IMR-90 (cell line): Measurements from ENCODE around the gene CALN1. TPM values are rescaled to one million over a fixed set of nuclear protein-coding genes. Genes with fewer than 3 reads are reported as not detected.

Experiments
- ATAC-seq: fragments of 200-7000 bp; cut with Tn5 transposase; 2 replicates; pipeline ENCODE4 v1.9.1; 2020; ENCODE audit warnings: low read depth, mild to moderate bottlenecking, moderate library complexity
- BruUV-seq: library from RNA; stranded (reverse); fragments of 400-500 nt; replicated peaks from 2 replicates; lab custom pipeline; 2021; lab: Mats Ljungman, UMichigan
- CTCF ChIA-PET: fragments of 300-600 bp; formaldehyde crosslinking; extraction: SDS; loops from one replicate; lab custom pipeline; 2021; ENCODE audit warnings: antibody characterized with exemption; lab: Yijun Ruan, JAX
- POLR2A ChIA-PET: fragments of 300-600 bp; sonication (Branson Sonifier 250); formaldehyde crosslinking; loops from one replicate; lab custom pipeline; 2022; ENCODE audit warnings: antibody characterized with exemption; ENCODE audit not compliant: unreplicated experiment; lab: Charles Lee
- DNase-seq: peaks from one replicate; pipeline ENCODE4 v3.0.0; 2013
- H2AFZ ChIP-seq: replicated peaks from 2 replicates; pipeline ENCODE3; 2013; ENCODE audit warnings: low read length, mild to moderate bottlenecking; ENCODE audit not compliant: poor library complexity
- H2AK5ac ChIP-seq: 2 replicates; pipeline ENCODE4 v1.6.1; 2013; ENCODE audit warnings: low read depth, low read length, inconsistent platforms
- H2AK9ac ChIP-seq: replicated peaks from 2 replicates; pipeline ENCODE3; 2013; ENCODE audit warnings: mild to moderate bottlenecking, low read depth, low read length, moderate library complexity; ENCODE audit not compliant: poor library complexity
- H2BK120ac ChIP-seq: 2 replicates; pipeline ENCODE4 v1.6.1; 2013; ENCODE audit warnings: low read depth, low read length, inconsistent platforms
- H2BK15ac ChIP-seq: 3 replicates; pipeline ENCODE4 v1.6.1; 2013; ENCODE audit warnings: low read depth, low read length, inconsistent platforms
- H2BK20ac ChIP-seq: 2 replicates; pipeline ENCODE4 v1.6.1; 2013; ENCODE audit warnings: low read depth, mild to moderate bottlenecking, inconsistent platforms, low read length, moderate library complexity
- H2BK5ac ChIP-seq: 2 replicates; pipeline ENCODE4 v1.6.1; 2013; ENCODE audit warnings: mild to moderate bottlenecking, low read depth, low read length, inconsistent platforms; ENCODE audit not compliant: poor library complexity, severe bottlenecking
- H3K14ac ChIP-seq: replicated peaks from 2 replicates; pipeline ENCODE4 v1.6.1; 2013; ENCODE audit warnings: low read depth, low read length, inconsistent platforms
- H3K18ac ChIP-seq: 2 replicates; pipeline ENCODE4 v1.6.1; 2013; ENCODE audit warnings: low read depth, low read length, control low read depth
- H3K23ac ChIP-seq: 2 replicates; pipeline ENCODE4 v1.6.1; 2013; ENCODE audit warnings: low read depth, low read length, inconsistent platforms
- H3K27ac ChIP-seq: 2 replicates; pipeline ENCODE4 v1.5.1; 2013; ENCODE audit warnings: mild to moderate bottlenecking, control low read depth, low read length; ENCODE audit not compliant: insufficient read depth
- H3K27me3 ChIP-seq: 2 replicates; pipeline ENCODE4 v1.6.1; 2013; ENCODE audit warnings: low read length; ENCODE audit not compliant: control insufficient read depth, insufficient read depth
- H3K36me3 ChIP-seq: 2 replicates; pipeline ENCODE4 v1.6.1; 2013; ENCODE audit warnings: low read length, mixed read lengths; ENCODE audit not compliant: control insufficient read depth, insufficient read depth
- H3K4ac ChIP-seq: 2 replicates; pipeline ENCODE4 v1.6.1; 2013; ENCODE audit warnings: low read depth, low read length, inconsistent platforms
- H3K4me1 ChIP-seq: 2 replicates; pipeline ENCODE4 v1.6.1; 2013; ENCODE audit warnings: low read length, mixed read lengths; ENCODE audit not compliant: control insufficient read depth, insufficient read depth
- H3K4me2 ChIP-seq: 2 replicates; pipeline ENCODE4 v1.6.1; 2013; ENCODE audit warnings: low read depth, mild to moderate bottlenecking, control low read depth, low read length, moderate library complexity
- H3K4me3 ChIP-seq: 2 replicates; pipeline ENCODE4 v1.5.1; 2013; ENCODE audit warnings: low read depth, mild to moderate bottlenecking, control low read depth, low read length, moderate library complexity; ENCODE audit not compliant: insufficient read depth
- H3K56ac ChIP-seq: 2 replicates; pipeline ENCODE4 v1.6.1; 2013; ENCODE audit warnings: low read length, inconsistent platforms; ENCODE audit not compliant: insufficient read depth; ENCODE audit errors: extremely low read depth
- H3K79me1 ChIP-seq, 2 experiments: 2 replicates each; pipeline ENCODE4 v1.6.1; 2013; ENCODE audit warnings: low read length in 2 of 2, inconsistent platforms in 1 of 2, low read depth in 1 of 2
- H3K9ac ChIP-seq: 2 replicates; pipeline ENCODE4 v1.6.1; 2013; ENCODE audit warnings: low read depth, low read length, control low read depth
- H3K9me1 ChIP-seq: 2 replicates; pipeline ENCODE4 v1.6.1; 2013; ENCODE audit warnings: low read length, inconsistent platforms; ENCODE audit not compliant: insufficient read depth
- H3K9me3 ChIP-seq: 2 replicates; pipeline ENCODE4 v1.6.1; 2013; ENCODE audit warnings: low read length; ENCODE audit not compliant: control insufficient read depth, insufficient read depth
- H4K20me1 ChIP-seq: 2 replicates; pipeline ENCODE4 v1.6.1; 2013; ENCODE audit warnings: low read length, inconsistent platforms; ENCODE audit not compliant: insufficient read depth
- H4K5ac ChIP-seq: 2 replicates; pipeline ENCODE4 v1.6.1; 2013; ENCODE audit warnings: mild to moderate bottlenecking, low read depth, low read length, control low read depth
- H4K8ac ChIP-seq, 2 experiments: 2 replicates each; pipeline ENCODE4 v1.6.1; 2013; ENCODE audit warnings: low read depth in 2 of 2, low read length in 2 of 2, control low read depth in 1 of 2, inconsistent platforms in 1 of 2
- H4K91ac ChIP-seq: 2 replicates; pipeline ENCODE4 v1.6.1; 2013; ENCODE audit warnings: low read depth, low read length, inconsistent platforms; ENCODE audit not compliant: insufficient read depth
- RCOR1 ChIP-seq: IDR thresholded peaks from 2 replicates; pipeline ENCODE4 v1.6.1; 2012; ENCODE audit warnings: mild to moderate bottlenecking, low read length, improper control_type of control experiment; ENCODE audit not compliant: insufficient replicate concordance
- SMC3 ChIP-seq: fragments of 150-350 bp; IDR thresholded peaks from 2 replicates; pipeline ENCODE4 v1.6.1; 2016; ENCODE audit warnings: low read depth, mild to moderate bottlenecking, antibody characterized with exemption, low read length, moderate library complexity
- WGBS, 2 experiments: methylation state at CpG; one replicate each; pipeline versions ENCODE4 v1.1.5 to v1.1.7; 2013; ENCODE audit warnings: missing lambda C conversion rate in 2 of 2; ENCODE audit not compliant: insufficient read length in 1 of 2; ENCODE audit errors: extremely low coverage in 2 of 2; 5-methylcytosine and 5-hydroxymethylcytosine counted together
- dilution Hi-C: fragments of 300-500 bp; cut with HindIII; formaldehyde crosslinking; loops from one replicate; pipeline ENCODE4 v1.14.3; 2018; ENCODE audit warnings: low sequenced_read_pairs; ENCODE audit not compliant: unreplicated experiment
- in situ Hi-C: fragments of 300-500 bp; cut with MboI; formaldehyde crosslinking; loops from 3 replicates; pipeline ENCODE4 v1.14.3; 2019; ENCODE audit warnings: low sequenced_read_pairs, inconsistent platforms, mixed read lengths
- intact Hi-C: fragments of 100-400 bp; cut with micrococcal nuclease; formaldehyde crosslinking; loops from 2 replicates; pipeline ENCODE4 v1.10.0; 2022
- polyA plus RNA-seq, 3 experiments: library from polyadenylated mRNA; depleted of rRNA; stranded (reverse); fragments of >200 nt; gene quantifications; 2 replicates each; pipeline ENCODE4 v1.2.3, GENCODE V29; 2012; ENCODE audit warnings: low replicate concordance in 1 of 3
- total RNA-seq: library from RNA; depleted of rRNA; stranded (reverse); fragments of >200 nt; gene quantifications from 2 replicates; pipeline ENCODE4 v1.2.3, GENCODE V29; 2012

CALN1 gene
- total and polyA plus RNA-seq, 2 of the 4 experiments (the other 2 are of a cell fraction): not detected

DNA sequence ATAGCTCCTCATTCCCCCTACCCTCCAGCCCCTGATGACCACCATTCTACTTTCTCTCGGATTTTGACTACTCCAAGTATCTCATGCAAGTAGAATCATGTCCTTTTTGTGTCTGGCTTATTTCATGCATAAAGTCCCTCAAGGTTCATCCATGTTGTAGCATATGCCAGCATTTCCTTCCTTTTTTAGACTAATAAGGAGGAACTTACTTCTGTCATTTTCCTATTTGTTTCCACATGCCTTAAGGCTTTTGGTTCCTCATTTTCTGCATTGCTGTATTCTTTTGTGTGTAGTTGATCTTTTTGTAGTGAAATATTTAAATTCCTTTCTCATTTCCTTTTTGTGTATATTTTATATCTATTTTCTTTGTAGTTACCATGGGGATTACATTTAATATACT is 376.9 kb downstream of the CALN1 start:
- no peak overlapping the region for H3K56ac ChIP-seq
- H3K27me3 ChIP-seq: no peaks in the 10 kb centered on the region
- no peak for ATAC-seq
- no peak overlapping the region for H3K27ac ChIP-seq
- no peaks in the 10 kb centered on the region for H3K36me3 ChIP-seq
- no peak overlapping the region for H2BK5ac ChIP-seq
- H2BK120ac ChIP-seq: no peak overlapping the region
- no peak overlapping the region for H3K18ac ChIP-seq
- H3K23ac ChIP-seq: no peak overlapping the region
- no peaks in the 10 kb centered on the region for H3K9me1 ChIP-seq
- no peaks in the 10 kb centered on the region for H3K79me1 ChIP-seq
- intact Hi-C loops: no loop called here
- in situ Hi-C loops: no loop called here
- no peak overlapping the region for H2AFZ ChIP-seq
- no peak overlapping the region for H4K8ac ChIP-seq
- H2BK20ac ChIP-seq: no peak overlapping the region
- TF ChIP-seq RCOR1 (no peak), SMC3 (no peak)
- H3K4me2 ChIP-seq: no peak overlapping the region
- no TSS peak for BruUV-seq
- no peak overlapping the region for H3K14ac ChIP-seq
- no peak for DNase-seq
- H3K4ac ChIP-seq: no peak overlapping the region
- H4K20me1 ChIP-seq: no peaks in the 10 kb centered on the region
- ChIA-PET CTCF (no interaction called here), POLR2A (no interaction called here)
- no peak overlapping the region for H2AK5ac ChIP-seq
- peaks cover 14% of the 10 kb centered on the region for H3K9me3 ChIP-seq
- no peaks in the 10 kb centered on the region for H3K4me1 ChIP-seq
- WGBS, 2 experiments: 0% methylated on average over 1 of the region's 1 CpG; no CpG with 5 or more reads in 1 of the 2 experiments
- H4K5ac ChIP-seq: no peak overlapping the region
- H2BK15ac ChIP-seq: no peak overlapping the region
- H2AK9ac ChIP-seq: no peak overlapping the region
- no peak overlapping the region for H3K4me3 ChIP-seq
- no peak overlapping the region for H4K91ac ChIP-seq
- dilution Hi-C loops: no loop called here
- no peak overlapping the region for H3K9ac ChIP-seq
